IPS-NIHi7 (cell line): Measurements from ENCODE around the gene WWTR1.

Experiments
- DNase-seq: peaks from one replicate; pipeline ENCODE4 v3.0.0; 2012; ENCODE audit warnings: mixed read lengths; ENCODE audit errors: extremely low spot score

WWTR1 gene

GRCh38 chr3:149567381-149567780, 90.4 kb downstream of the WWTR1 start:
- no peak for DNase-seq

- no peak for DNase-seq
Observed at GRCh38 chr3:149566292-149566975, 91.4 kb downstream of the WWTR1 start.

GRCh38 chr3:149564079-149564478, 93.7 kb downstream of the WWTR1 start:
- no peak for DNase-seq

GRCh38 chr3:149563114-149563513, 94.7 kb downstream of the WWTR1 start:
- no peak for DNase-seq

- no peak for DNase-seq
Observed at GRCh38 chr3:149560617-149561016, 97.2 kb downstream of the WWTR1 start.

GRCh38 chr3:149560001-149560400, 97.8 kb downstream of the WWTR1 start:
- no peak for DNase-seq

- DNase-seq, result no peak
Observed at GRCh38 chr3:149559525-149559924, 98.3 kb downstream of the WWTR1 start.

- DNase-seq, result no peak
Observed at GRCh38 chr3:149555927-149556326, 101.9 kb downstream of the WWTR1 start.

- no peak for DNase-seq
Observed at GRCh38 chr3:149554826-149555225, 103.0 kb downstream of the WWTR1 start.

- no peak for DNase-seq
Observed at GRCh38 chr3:149553781-149554451, 103.9 kb downstream of the WWTR1 start.

- DNase-seq, result no peak
Observed at GRCh38 chr3:149552700-149553099, 105.1 kb downstream of the WWTR1 start.

GRCh38 chr3:149551500-149551899, 106.3 kb downstream of the WWTR1 start:
- DNase-seq, result no peak

- DNase-seq, result no peak
Observed at GRCh38 chr3:149548669-149549065, 109.2 kb downstream of the WWTR1 start.

GRCh38 chr3:149547954-149548668, 109.7 kb downstream of the WWTR1 start:
- DNase-seq, result peak; percentile 31

GRCh38 chr3:149547413-149547812, 110.4 kb downstream of the WWTR1 start:
- DNase-seq, result no peak

GRCh38 chr3:149545049-149545448, 112.8 kb downstream of the WWTR1 start:
- no peak for DNase-seq

GRCh38 chr3:149542375-149543312, 115.2 kb downstream of the WWTR1 start:
- no peak for DNase-seq

- DNase-seq, result no peak
Observed at GRCh38 chr3:149541091-149541491, 116.7 kb downstream of the WWTR1 start.

GRCh38 chr3:149538371-149538770, 119.5 kb downstream of the WWTR1 start:
- no peak for DNase-seq

GRCh38 chr3:149536429-149536828, 121.4 kb downstream of the WWTR1 start:
- DNase-seq, result peak; percentile 41

GRCh38 chr3:149535333-149535685, 122.5 kb downstream of the WWTR1 start:
- no peak for DNase-seq
